Measurements from ENCODE around the gene IFNA4.
A peak's percentile ranks its signal among the peaks of the same experiment; 100 is the strongest.
"Not testable (repeated sequence)": the region's sequence is repeated elsewhere in the genome, so short reads cannot be mapped to it uniquely, and the experiment has no call there.

The IFNA4 gene

GRCh38 chr9:21182810-21183736 lies 4.3 kb downstream of the IFNA4 start:
- H3K4me3 ChIP-seq (ENCODE audit: low read depth, low read length): not testable (repeated sequence)
- DNase-seq (ENCODE audit: low read depth): peak; percentile 76
- TF ChIP-seq CTCF (IDR thresholded peaks at IDR 0.05; ENCODE audit: low read depth, low read length): peak; percentile 90

- no peak for DNase-seq (ENCODE audit: low read depth)
These were observed 12.7 kb downstream of the IFNA4 start for GRCh38 chr9:21174671-21175070.

GRCh38 chr9:21172156-21172555 lies 15.2 kb downstream of the IFNA4 start:
- no peak for TF ChIP-seq MAX (IDR thresholded peaks at IDR 0.05; ENCODE audit: low read depth, low read length)
- no peak for TF ChIP-seq MYC (IDR thresholded peaks at IDR 0.05; ENCODE audit: low read depth, low read length)
- TF ChIP-seq POLR2A (IDR thresholded peaks at IDR 0.05; ENCODE audit: extremely low read depth, insufficient read length): no peak
- TF ChIP-seq CTCF (IDR thresholded peaks at IDR 0.05; ENCODE audit: low read depth, low read length): no peak
- DNase-seq (ENCODE audit: low read depth): no peak

More at GRCh38 chr9:21174671-21175070, 12.7 kb downstream of the IFNA4 start:
- no peak overlapping the region for H3K4me3 ChIP-seq (ENCODE audit: low read depth, low read length)
- no peak for TF ChIP-seq POLR2A (IDR thresholded peaks at IDR 0.05; ENCODE audit: extremely low read depth, insufficient read length)
- TF ChIP-seq MAX (IDR thresholded peaks at IDR 0.05; ENCODE audit: low read depth, low read length): no peak

GRCh38 chr9:21171351-21171750 lies 16.0 kb downstream of the IFNA4 start:
- no peak for DNase-seq (ENCODE audit: low read depth)
- TF ChIP-seq POLR2A (IDR thresholded peaks at IDR 0.05; ENCODE audit: extremely low read depth, insufficient read length) (no peak), MAX (IDR thresholded peaks at IDR 0.05; ENCODE audit: low read depth, low read length) (no peak), CTCF (IDR thresholded peaks at IDR 0.05; ENCODE audit: low read depth, low read length) (no peak), MYC (IDR thresholded peaks at IDR 0.05; ENCODE audit: low read depth, low read length) (no peak)
- no peak overlapping the region for H3K4me3 ChIP-seq (ENCODE audit: low read depth, low read length)

More at GRCh38 chr9:21172156-21172555, 15.2 kb downstream of the IFNA4 start:
- H3K4me3 ChIP-seq (ENCODE audit: low read depth, low read length): no peak overlapping the region

GRCh38 chr9:21166560-21166959 lies 20.8 kb downstream of the IFNA4 start, which contains the start of gene IFNA21:
IFNA21 (minus strand) TSS chr9:21166660; CDS start chr9:21166612, 48 bp downstream.
- not testable (repeated sequence) for DNase-seq (ENCODE audit: low read depth); H3K4me3 ChIP-seq (ENCODE audit: low read depth, low read length)

GRCh38 chr9:21165516-21165915 lies 21.9 kb downstream of the IFNA4 start:
- H3K4me3 ChIP-seq (ENCODE audit: low read depth, low read length): no peak overlapping the region
- no peak for DNase-seq (ENCODE audit: low read depth)
- TF ChIP-seq MYC (IDR thresholded peaks at IDR 0.05; ENCODE audit: low read depth, low read length) (no peak), POLR2A (IDR thresholded peaks at IDR 0.05; ENCODE audit: extremely low read depth, insufficient read length) (no peak), CTCF (IDR thresholded peaks at IDR 0.05; ENCODE audit: low read depth, low read length) (no peak)

- H3K4me3 ChIP-seq (ENCODE audit: low read depth, low read length): no peak overlapping the region
- DNase-seq (ENCODE audit: low read depth): peak; percentile 91
- TF ChIP-seq MAX (IDR thresholded peaks at IDR 0.05; ENCODE audit: low read depth, low read length): no peak
- no peak for TF ChIP-seq CTCF (IDR thresholded peaks at IDR 0.05; ENCODE audit: low read depth, low read length)
- no peak for TF ChIP-seq MYC (IDR thresholded peaks at IDR 0.05; ENCODE audit: low read depth, low read length)
- no peak for TF ChIP-seq POLR2A (IDR thresholded peaks at IDR 0.05; ENCODE audit: extremely low read depth, insufficient read length)
These were observed 27.2 kb downstream of the IFNA4 start for GRCh38 chr9:21160178-21160577.

Measured in NB4 (cell line).